GM23248 (cell line): ENCODE results near the gene CCBE1.

Source experiments
- EZH2 ChIP-seq: fragments of 200-600 bp; sonication (generic); IDR thresholded peaks from 2 replicates; pipeline ENCODE4 v1.6.1; 2018; ENCODE audit warnings: antibody characterized with exemption, mild to moderate bottlenecking; ENCODE audit not compliant: insufficient read depth, poor library complexity, severe bottlenecking
- EZH2phosphoT487 ChIP-seq: fragments of 200-600 bp; sonication (generic); IDR thresholded peaks from 2 replicates; pipeline ENCODE4 v1.6.1; 2018; ENCODE audit warnings: antibody characterized with exemption, moderate library complexity, mild to moderate bottlenecking, low read depth; ENCODE audit not compliant: insufficient read depth

DNA sequence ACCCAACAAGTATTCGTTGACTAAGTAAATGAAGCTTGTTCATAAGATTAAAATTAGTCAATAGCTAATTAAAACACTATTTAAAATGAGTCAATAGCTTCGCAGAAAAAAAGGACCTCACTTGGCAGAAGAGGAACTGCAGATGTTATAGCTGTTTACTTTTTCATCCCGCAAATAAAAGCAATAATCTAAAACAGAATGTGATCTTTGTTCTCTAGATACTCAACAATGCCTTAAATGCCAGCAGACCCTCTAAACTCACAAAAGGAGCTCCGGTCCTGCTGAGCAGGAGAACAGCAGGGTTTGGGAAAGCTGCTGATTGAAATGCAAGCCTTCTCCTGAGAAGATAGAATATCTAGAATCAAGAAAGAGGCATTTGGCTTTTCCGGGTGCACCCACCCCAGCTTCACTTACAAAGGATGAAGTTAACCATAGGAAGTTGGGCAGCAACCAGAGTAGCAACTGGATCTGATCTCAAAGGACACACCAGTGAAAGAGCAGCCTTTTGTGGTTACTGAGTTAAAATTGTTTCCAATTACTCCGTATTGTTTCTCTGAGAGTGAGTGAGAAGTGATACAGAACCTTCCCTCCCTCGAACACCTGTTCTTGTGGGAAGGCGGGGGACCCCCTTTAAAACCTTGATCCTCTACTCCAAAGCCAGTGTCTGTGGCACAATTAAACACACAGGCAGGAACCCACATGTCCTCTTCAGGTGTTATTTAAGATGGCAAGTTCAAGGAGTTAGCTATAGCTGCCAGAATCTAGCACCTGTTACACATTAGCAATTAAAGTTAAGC, 6.8 kb downstream of the CCBE1 start:
- TF ChIP-seq EZH2phosphoT487 (no peak), EZH2 (no peak)
